ENCODE measurements around the gene NEK7.

GRCh38 chr1:198328458-198329032 lies 171.7 kb downstream of the NEK7 start:
- TF ChIP-seq CTCF (IDR thresholded peaks at IDR 0.05) = no peak
- no peak for TF ChIP-seq EP300 (IDR thresholded peaks at IDR 0.05)

Measured in ovary (tissue), 3 donors.